ENCODE data around the gene CTXND1. TPM values are rescaled to one million over a fixed set of nuclear protein-coding genes. Genes with fewer than 3 reads are reported as not detected.

Gene CTXND1
- total and polyA plus RNA-seq, 2 donors (not counting 1 experiment from before 2014, with no cell fraction given), result under 0.01 to 0.01 TPM

DNA sequence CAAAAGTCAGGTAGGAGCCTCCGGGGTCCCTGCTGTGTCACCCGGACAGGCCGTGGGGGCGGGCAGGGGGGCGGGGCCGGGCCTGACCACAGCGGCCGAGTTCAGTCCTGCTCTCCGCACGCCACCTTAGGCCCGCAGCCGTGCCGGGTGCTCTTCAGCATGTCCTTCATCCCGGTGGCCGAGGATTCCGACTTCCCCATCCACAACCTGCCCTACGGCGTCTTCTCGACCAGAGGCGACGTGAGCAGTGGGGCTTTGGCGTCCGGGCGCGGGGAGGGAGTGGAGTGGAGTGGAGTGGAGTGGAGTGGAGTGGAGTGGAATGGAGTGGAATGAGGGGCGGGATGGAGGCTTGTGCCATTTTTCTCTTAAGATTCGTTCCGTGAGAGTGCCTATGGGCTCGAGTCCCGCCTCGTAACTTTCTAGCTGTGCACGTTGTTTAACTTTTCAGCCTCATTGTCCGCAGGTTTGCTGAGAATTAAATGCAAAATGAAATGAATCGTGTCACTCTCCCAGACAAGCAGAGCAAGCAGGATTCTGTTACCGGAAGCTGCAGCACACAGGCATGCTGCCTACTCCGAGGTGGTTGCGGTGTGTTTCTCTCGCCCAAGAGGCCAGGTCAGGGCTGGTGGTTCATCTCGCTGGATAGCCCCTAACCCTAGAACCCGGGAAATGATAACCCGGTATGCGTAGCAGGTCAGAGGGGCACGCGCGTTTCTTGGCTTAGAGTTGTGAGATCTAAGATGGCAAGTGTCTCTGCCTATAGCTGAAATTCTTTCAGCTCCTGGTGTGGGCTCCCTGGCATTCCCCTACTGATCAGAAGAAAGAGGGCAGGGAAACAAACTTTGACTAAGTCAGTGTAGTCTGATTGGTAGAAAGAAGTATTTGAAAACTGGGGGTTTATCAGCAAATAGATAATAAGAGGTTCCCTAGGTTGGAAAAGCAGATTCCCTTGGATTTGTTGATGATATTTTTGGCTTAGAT lies 98.8 kb downstream of the CTXND1 start, which contains the start of gene FAH:
FAH (plus strand) TSS at position 104 of the 981 bp plus-strand sequence; CDS start at position 160, 56 bp downstream.
- Histone ChIP-seq H3K27me3 (ENCODE audit: control insufficient read depth, insufficient read depth, low read length) (no peaks in the 10 kb centered on the region), H3K27ac (ENCODE audit: insufficient read depth, low read length) (peak within 1 kb of the TSS; percentile 19), H2AFZ (ENCODE audit: low read length) (peak within 1 kb of the TSS; percentile 92), H4K20me1 (ENCODE audit: control insufficient read depth, extremely low read depth, insufficient read depth, low read length) (no peaks in the 10 kb centered on the region), H3K4me1 (ENCODE audit: control insufficient read depth, extremely low read depth, insufficient read depth, low read length) (peaks cover 7% of the 10 kb centered on the region), H3K4me3 (replicated peaks in 1 of 4; ENCODE audit: control extremely low read depth in 1 of 4, insufficient read depth in 1 of 4, low read depth in 3 of 4, low read length in 4 of 4) (peak within 1 kb of the TSS; percentile 53 to 76 (median 71)), H3K9ac (ENCODE audit: insufficient read depth, low read length) (peak within 1 kb of the TSS; percentile 62), H3K9me3 (ENCODE audit: control insufficient read depth, insufficient read depth, low read depth, low read length) (no peaks in the 10 kb centered on the region), H3K4me2 (ENCODE audit: extremely low read depth, insufficient read depth, low read length) (peak within 1 kb of the TSS; percentile 80), H3K36me3 (ENCODE audit: control insufficient read depth, insufficient read depth, low read length) (no peaks in the 10 kb centered on the region), H3K79me2 (ENCODE audit: control insufficient read depth, insufficient read depth, low read length) (no peaks in the 10 kb centered on the region)
- DNase-seq (ENCODE audit: low read depth in 2 of 2), result peak; percentile 54 to 62
- no peak for TF ChIP-seq CTCF (conservative IDR thresholded peaks at IDR 0.05 in 1 of 2, IDR thresholded peaks at IDR 0.05 in 1 of 2; ENCODE audit: low read depth in 1 of 2, low read length in 2 of 2)
- no peak for TF ChIP-seq EZH2 (IDR thresholded peaks at IDR 0.05; ENCODE audit: low read length, missing control alignments)

- H3K36me3 ChIP-seq (ENCODE audit: control insufficient read depth, insufficient read depth, low read length), result no peaks in the 10 kb centered on the region
- peak overlapping the region; percentile 34 to 74 (median 52) for H3K4me3 ChIP-seq (replicated peaks in 1 of 4; ENCODE audit: control extremely low read depth in 1 of 4, insufficient read depth in 1 of 4, low read depth in 3 of 4, low read length in 4 of 4)
- peak overlapping the region; percentile 92 for H2AFZ ChIP-seq (ENCODE audit: low read length)
- peaks cover 7% of the 10 kb centered on the region for H3K4me1 ChIP-seq (ENCODE audit: control insufficient read depth, extremely low read depth, insufficient read depth, low read length)
- TF ChIP-seq EZH2 (IDR thresholded peaks at IDR 0.05; ENCODE audit: low read length, missing control alignments), result no peak
- H3K27ac ChIP-seq (ENCODE audit: insufficient read depth, low read length), result peak overlapping the region; percentile 19
- H3K9ac ChIP-seq (ENCODE audit: insufficient read depth, low read length), result peak overlapping the region; percentile 62
- H3K4me2 ChIP-seq (ENCODE audit: extremely low read depth, insufficient read depth, low read length), result peak overlapping the region; percentile 79
- no peaks in the 10 kb centered on the region for H4K20me1 ChIP-seq (ENCODE audit: control insufficient read depth, extremely low read depth, insufficient read depth, low read length)
- H3K79me2 ChIP-seq (ENCODE audit: control insufficient read depth, insufficient read depth, low read length), result no peaks in the 10 kb centered on the region
- DNase-seq (ENCODE audit: low read depth in 2 of 2), result peak; percentile 92 to 94
- H3K27me3 ChIP-seq (ENCODE audit: control insufficient read depth, insufficient read depth, low read length), result no peaks in the 10 kb centered on the region
- H3K9me3 ChIP-seq (ENCODE audit: control insufficient read depth, insufficient read depth, low read depth, low read length), result no peaks in the 10 kb centered on the region
Observed at GRCh38 chr15:80152180-80152895, 99.7 kb downstream of the CTXND1 start.

GRCh38 chr15:80151576-80151975 lies 100.4 kb downstream of the CTXND1 start:
- H4K20me1 ChIP-seq (ENCODE audit: control insufficient read depth, extremely low read depth, insufficient read depth, low read length), result no peaks in the 10 kb centered on the region
- peak overlapping the region; percentile 79 for H3K4me2 ChIP-seq (ENCODE audit: extremely low read depth, insufficient read depth, low read length)
- H3K9ac ChIP-seq (ENCODE audit: insufficient read depth, low read length), result no peak overlapping the region
- H3K79me2 ChIP-seq (ENCODE audit: control insufficient read depth, insufficient read depth, low read length), result no peaks in the 10 kb centered on the region
- TF ChIP-seq EZH2 (IDR thresholded peaks at IDR 0.05; ENCODE audit: low read length, missing control alignments), result no peak
- no peak for TF ChIP-seq CTCF (conservative IDR thresholded peaks at IDR 0.05 in 1 of 2, IDR thresholded peaks at IDR 0.05 in 1 of 2; ENCODE audit: low read depth in 1 of 2, low read length in 2 of 2)
- H3K4me1 ChIP-seq (ENCODE audit: control insufficient read depth, extremely low read depth, insufficient read depth, low read length), result peaks cover 7% of the 10 kb centered on the region
- H3K27me3 ChIP-seq (ENCODE audit: control insufficient read depth, insufficient read depth, low read length), result no peaks in the 10 kb centered on the region
- H3K9me3 ChIP-seq (ENCODE audit: control insufficient read depth, insufficient read depth, low read depth, low read length), result no peaks in the 10 kb centered on the region
- no peak for DNase-seq (ENCODE audit: low read depth in 2 of 2)
- H3K4me3 ChIP-seq (replicated peaks in 1 of 4; ENCODE audit: control extremely low read depth in 1 of 4, insufficient read depth in 1 of 4, low read depth in 3 of 4, low read length in 4 of 4), result no peak overlapping the region
- no peak overlapping the region for H3K27ac ChIP-seq (ENCODE audit: insufficient read depth, low read length)
- no peaks in the 10 kb centered on the region for H3K36me3 ChIP-seq (ENCODE audit: control insufficient read depth, insufficient read depth, low read length)
- no peak overlapping the region for H2AFZ ChIP-seq (ENCODE audit: low read length)

All from fibroblast of lung (primary cell).